Measurements from ENCODE around the gene RALGPS1. TPM values are rescaled to one million over a fixed set of nuclear protein-coding genes. Genes with fewer than 3 reads are reported as not detected.
A peak's percentile ranks its signal among the peaks of the same experiment; 100 is the strongest.

The RALGPS1 gene
- total RNA-seq, 2 donors from 2014 or later, result 9.7 to 17.7 TPM

- TF ChIP-seq CTCF (IDR thresholded peaks at IDR 0.05), result no peak
- DNase-seq (ENCODE audit: low spot score), result no peak
- H3K27me3 ChIP-seq, result no peaks in the 10 kb centered on the region
- H3K27ac ChIP-seq, result no peak overlapping the region
- no peaks in the 10 kb centered on the region for H3K9me3 ChIP-seq
- H3K36me3 ChIP-seq, result no peaks in the 10 kb centered on the region
- H3K4me1 ChIP-seq, result peaks cover 0 to 4% of the 10 kb centered on the region in 2 donors
- no peak overlapping the region for H3K4me3 ChIP-seq
These were observed 317.1 kb downstream of the RALGPS1 start for GRCh38 chr9:127231666-127232065.

- H3K4me3 ChIP-seq, result no peak overlapping the region
- TF ChIP-seq CTCF (IDR thresholded peaks at IDR 0.05), result no peak
- H3K9me3 ChIP-seq, result no peaks in the 10 kb centered on the region
- no peak overlapping the region for H3K27ac ChIP-seq
- peaks cover 0 to 3% of the 10 kb centered on the region in 2 donors for H3K4me1 ChIP-seq
- DNase-seq (ENCODE audit: low spot score), result no peak
- H3K27me3 ChIP-seq, result no peaks in the 10 kb centered on the region
- H3K36me3 ChIP-seq, result peaks cover 7% of the 10 kb centered on the region
These were observed 318.4 kb downstream of the RALGPS1 start for GRCh38 chr9:127232833-127233549.

- peaks cover 0 to 3% of the 10 kb centered on the region in 2 donors for H3K4me1 ChIP-seq
- no peak for DNase-seq (ENCODE audit: low spot score)
- no peaks in the 10 kb centered on the region for H3K27me3 ChIP-seq
- H3K4me3 ChIP-seq, result no peak overlapping the region
- H3K9me3 ChIP-seq, result no peaks in the 10 kb centered on the region
- peak overlapping the region; percentile 8 to 35 for H3K27ac ChIP-seq
- TF ChIP-seq CTCF (IDR thresholded peaks at IDR 0.05), result no peak
- peaks cover 7% of the 10 kb centered on the region for H3K36me3 ChIP-seq
These were observed 319.0 kb downstream of the RALGPS1 start for GRCh38 chr9:127233550-127233949.

GRCh38 chr9:127233989-127234388 lies 319.4 kb downstream of the RALGPS1 start:
- Histone ChIP-seq H3K9me3 (no peaks in the 10 kb centered on the region), H3K4me3 (no peak overlapping the region), H3K27me3 (no peaks in the 10 kb centered on the region), H3K27ac (peak overlapping the region; percentile 8 to 35), H3K4me1 (peaks cover 0 to 3% of the 10 kb centered on the region in 2 donors), H3K36me3 (peaks cover 7% of the 10 kb centered on the region)
- DNase-seq (ENCODE audit: low spot score), result no peak
- no peak for TF ChIP-seq CTCF (IDR thresholded peaks at IDR 0.05)

GRCh38 chr9:127237801-127238200 lies 323.2 kb downstream of the RALGPS1 start:
- no peak for DNase-seq (ENCODE audit: low spot score)
- H3K27me3 ChIP-seq, result no peaks in the 10 kb centered on the region
- no peak overlapping the region for H3K4me3 ChIP-seq
- H3K4me1 ChIP-seq, result peaks cover 0 to 3% of the 10 kb centered on the region in 2 donors
- peaks cover 7% of the 10 kb centered on the region for H3K36me3 ChIP-seq
- TF ChIP-seq CTCF (IDR thresholded peaks at IDR 0.05), result no peak
- H3K9me3 ChIP-seq, result no peaks in the 10 kb centered on the region
- H3K27ac ChIP-seq, result no peak overlapping the region

- H3K27me3 ChIP-seq, result no peaks in the 10 kb centered on the region
- no peak for DNase-seq (ENCODE audit: low spot score)
- peaks cover 0 to 13% of the 10 kb centered on the region in 2 donors for H3K4me1 ChIP-seq
- peaks cover 7% of the 10 kb centered on the region for H3K36me3 ChIP-seq
- TF ChIP-seq CTCF (IDR thresholded peaks at IDR 0.05), result no peak
- H3K4me3 ChIP-seq, result no peak overlapping the region
- H3K9me3 ChIP-seq, result no peaks in the 10 kb centered on the region
- no peak overlapping the region for H3K27ac ChIP-seq
These were observed 326.8 kb downstream of the RALGPS1 start for GRCh38 chr9:127241354-127241753.

Data from right atrium auricular region (tissue), 2 donors.